Activated CD8-positive, alpha-beta T cell treated with anti-CD3 and anti-CD28 coated beads for 36 hours (primary cell): ENCODE data around the gene CDC42BPB. TPM values are rescaled to one million over a fixed set of nuclear protein-coding genes. Genes with fewer than 3 reads are reported as not detected.

Experiments
- ATAC-seq: fragments of 200-7000 bp; cut with Tn5 transposase; one replicate; pipeline ENCODE4 v1.10.0; 2021; ENCODE audit warnings: mild to moderate bottlenecking, moderate library complexity
- CTCF ChIA-PET: fragments of 350-600 bp; sonication (Branson Sonifier 250); formaldehyde crosslinking; loops from one replicate; lab custom pipeline; 2021; ENCODE audit warnings: antibody characterized with exemption; lab: Charles Lee
- POLR2A ChIA-PET: fragments of 350-600 bp; sonication (Branson Sonifier 250); formaldehyde crosslinking; loops from one replicate; lab custom pipeline; 2021; ENCODE audit warnings: antibody characterized with exemption; lab: Charles Lee
- DNase-seq: peaks from one replicate; pipeline ENCODE4 v3.0.0-alpha.2; 2020
- H3K27ac Mint-ChIP-seq: one replicate; pipeline ENCODE4 v1.8.0; 2021; ENCODE audit warnings: mild to moderate bottlenecking, mixed read lengths
- H3K27me3 Mint-ChIP-seq: one replicate; pipeline ENCODE4 v1.8.0; 2021; ENCODE audit warnings: mixed read lengths
- H3K36me3 Mint-ChIP-seq: one replicate; pipeline ENCODE4 v1.8.0; 2021; ENCODE audit warnings: low read depth, mixed read lengths
- H3K4me1 Mint-ChIP-seq: one replicate; pipeline ENCODE4 v1.8.0; 2021; ENCODE audit warnings: low read depth, mixed read lengths
- H3K4me3 Mint-ChIP-seq: one replicate; pipeline ENCODE4 v1.8.0; 2021; ENCODE audit warnings: mild to moderate bottlenecking, moderate library complexity, mixed read lengths
- H3K9me3 Mint-ChIP-seq: one replicate; pipeline ENCODE4 v1.8.0; 2021; ENCODE audit warnings: mixed read lengths
- CTCF ChIP-seq: fragments of 200-600 bp; IDR thresholded peaks from one replicate; pipeline ENCODE4 v1.8.0; 2022; ENCODE audit warnings: antibody characterized with exemption, mild to moderate bottlenecking
- intact Hi-C: fragments of 100-400 bp; cut with micrococcal nuclease; formaldehyde crosslinking; loops from one replicate; pipeline ENCODE4 v1.10.0; 2022
- total RNA-seq, 2 experiments: library from RNA; stranded (reverse); gene quantifications; one replicate each; pipeline ENCODE4 v1.2.3, GENCODE V29; 2021

CDC42BPB gene
- total RNA-seq, 2 experiments from 2014 or later, result 0.72 to 0.96 TPM

- ATAC-seq (no peak), DNase-seq (no peak)
- no peaks in the 10 kb centered on the region for H3K27me3 Mint-ChIP-seq
- intact Hi-C loops, result no loop called here
- ChIA-PET POLR2A (interaction anchor here (0.5 to 1.4 kb wide), 2 partner anchors 8 to 467 kb away, joined by 3 read pairs; no protein-coding TSS in a partner anchor), CTCF (no interaction called here)
- H3K4me1 Mint-ChIP-seq, result peaks cover 8% of the 10 kb centered on the region
- no peak overlapping the region for H3K27ac Mint-ChIP-seq
- no peaks in the 10 kb centered on the region for H3K36me3 Mint-ChIP-seq
- no peak overlapping the region for H3K4me3 Mint-ChIP-seq
- no peaks in the 10 kb centered on the region for H3K9me3 Mint-ChIP-seq
- no peak for TF ChIP-seq CTCF
Observed at GRCh38 chr14:102943454-102943853, 113.9 kb downstream of the CDC42BPB start.

- CTCF ChIA-PET, result no interaction called here
- Mint-ChIP-seq H3K4me1 (peaks cover 6% of the 10 kb centered on the region), H3K9me3 (no peaks in the 10 kb centered on the region), H3K4me3 (no peak overlapping the region), H3K27me3 (no peaks in the 10 kb centered on the region), H3K36me3 (no peaks in the 10 kb centered on the region), H3K27ac (no peak overlapping the region)
- ATAC-seq, result no peak
- POLR2A ChIA-PET, result interaction anchor here (0.6 kb wide), 1 partner anchor 170 kb away, joined by 3 read pairs; no protein-coding TSS in a partner anchor
- TF ChIP-seq CTCF, result no peak
- intact Hi-C loops, result no loop called here
- no peak for DNase-seq
Observed at GRCh38 chr14:102942069-102942468, 115.3 kb downstream of the CDC42BPB start.

GRCh38 chr14:102941419-102942011 lies 115.8 kb downstream of the CDC42BPB start:
- Mint-ChIP-seq H3K36me3 (no peaks in the 10 kb centered on the region), H3K27ac (no peak overlapping the region), H3K27me3 (no peaks in the 10 kb centered on the region), H3K9me3 (no peaks in the 10 kb centered on the region), H3K4me3 (no peak overlapping the region), H3K4me1 (peaks cover 2% of the 10 kb centered on the region)
- DNase-seq (no peak), ATAC-seq (no peak)
- TF ChIP-seq CTCF, result no peak
- intact Hi-C loops, result no loop called here
- ChIA-PET POLR2A (interaction anchor here (0.6 kb wide), 1 partner anchor 169 kb away, joined by 3 read pairs; no protein-coding TSS in a partner anchor), CTCF (interaction anchor here (0.6 to 1.2 kb wide), 2 partner anchors 247 to 490 kb away, joined by 3 read pairs; no protein-coding TSS in a partner anchor)

- Mint-ChIP-seq H3K36me3 (no peaks in the 10 kb centered on the region), H3K27ac (no peak overlapping the region), H3K27me3 (no peaks in the 10 kb centered on the region), H3K9me3 (no peaks in the 10 kb centered on the region), H3K4me3 (no peak overlapping the region), H3K4me1 (no peaks in the 10 kb centered on the region)
- DNase-seq (no peak), ATAC-seq (no peak)
- CTCF ChIA-PET, result interaction anchor here (0.6 to 1.2 kb wide), 2 partner anchors 246 to 491 kb away, joined by 3 read pairs; no protein-coding TSS in a partner anchor
- no peak for TF ChIP-seq CTCF
- intact Hi-C loops, result no loop called here
- POLR2A ChIA-PET, result no interaction called here
Observed at GRCh38 chr14:102940729-102941362, 116.5 kb downstream of the CDC42BPB start.
